Activated T-cell treated with anti-CD3 and anti-CD28 coated beads, Interleukin-2, amount 50 U/mL, for 72 hours (primary cell): Measurements from ENCODE around the gene DUSP22. TPM values are rescaled to one million over a fixed set of nuclear protein-coding genes. Genes with fewer than 3 reads are reported as not detected.

Experiments used
- ATAC-seq, 2 donors: fragments of 150-1000 bp; cut with Tn5 transposase; replicated peaks in 1 of 2; 2 replicates each; pipeline ENCODE4 v1.10.0; 2021; ENCODE audit warnings: moderate library complexity in 2 of 2, mild to moderate bottlenecking in 1 of 2
- DNase-seq, 2 donors: peaks; one replicate each; pipeline ENCODE4 v3.0.0; 2021 to 2022; ENCODE audit warnings: mixed read lengths in 1 of 2
- H3K27ac Mint-ChIP-seq: one replicate; pipeline ENCODE4 v1.8.0; 2022; ENCODE audit warnings: mild to moderate bottlenecking, moderate library complexity, mixed read lengths
- H3K27me3 Mint-ChIP-seq: one replicate; pipeline ENCODE4 v1.8.0; 2022; ENCODE audit warnings: low read depth, mixed read lengths
- H3K36me3 Mint-ChIP-seq, 2 donors: one replicate each; pipeline ENCODE4 v1.8.0; 2022; ENCODE audit warnings: mixed read lengths in 2 of 2, mild to moderate bottlenecking in 1 of 2; ENCODE audit not compliant: insufficient read depth in 2 of 2
- H3K4me1 Mint-ChIP-seq: one replicate; pipeline ENCODE4 v1.8.0; 2022; ENCODE audit warnings: low read depth, mixed read lengths
- H3K4me3 Mint-ChIP-seq, 2 donors: one replicate each; pipeline ENCODE4 v1.8.0; 2022; ENCODE audit warnings: mild to moderate bottlenecking in 2 of 2, mixed read lengths in 2 of 2, moderate library complexity in 2 of 2
- H3K9me3 Mint-ChIP-seq, 2 donors: one replicate each; pipeline ENCODE4 v1.8.0; 2022; ENCODE audit warnings: mixed read lengths in 2 of 2
- total RNA-seq, 2 donors: library from RNA; stranded (reverse); gene quantifications; one replicate each; pipeline ENCODE4 v1.2.3, GENCODE V29; 2022

Gene DUSP22
- total RNA-seq, 2 donors from 2014 or later = 43.6 to 48.6 TPM

DNA sequence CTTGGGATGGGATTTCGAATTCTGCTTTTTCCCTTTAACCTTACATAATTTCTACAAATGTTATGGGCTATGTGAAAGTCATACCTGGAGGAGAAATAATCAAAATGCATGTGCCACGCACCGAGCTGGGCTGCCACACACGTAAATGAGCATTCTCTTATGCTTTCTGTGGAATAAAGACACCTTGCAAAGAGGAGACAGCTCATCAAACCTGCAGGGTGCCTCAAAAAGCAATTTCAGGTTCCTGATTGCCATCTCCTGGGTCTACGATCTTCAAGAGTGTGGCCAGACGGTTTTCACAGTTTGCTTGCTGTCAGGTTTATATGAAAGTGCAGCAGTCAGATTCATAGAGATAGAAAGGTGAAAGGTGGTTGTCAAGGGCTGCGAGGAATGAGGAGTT lies 36.6 kb downstream of the DUSP22 start:
- H3K9me3 Mint-ChIP-seq = no peaks in the 10 kb centered on the region
- no peaks in the 10 kb centered on the region for H3K27me3 Mint-ChIP-seq
- no peak overlapping the region for H3K27ac Mint-ChIP-seq
- DNase-seq (no peak), ATAC-seq (no peak)
- peaks cover 1 to 5% of the 10 kb centered on the region in 2 donors for H3K36me3 Mint-ChIP-seq
- no peak overlapping the region for H3K4me3 Mint-ChIP-seq
- H3K4me1 Mint-ChIP-seq = no peaks in the 10 kb centered on the region

DNA sequence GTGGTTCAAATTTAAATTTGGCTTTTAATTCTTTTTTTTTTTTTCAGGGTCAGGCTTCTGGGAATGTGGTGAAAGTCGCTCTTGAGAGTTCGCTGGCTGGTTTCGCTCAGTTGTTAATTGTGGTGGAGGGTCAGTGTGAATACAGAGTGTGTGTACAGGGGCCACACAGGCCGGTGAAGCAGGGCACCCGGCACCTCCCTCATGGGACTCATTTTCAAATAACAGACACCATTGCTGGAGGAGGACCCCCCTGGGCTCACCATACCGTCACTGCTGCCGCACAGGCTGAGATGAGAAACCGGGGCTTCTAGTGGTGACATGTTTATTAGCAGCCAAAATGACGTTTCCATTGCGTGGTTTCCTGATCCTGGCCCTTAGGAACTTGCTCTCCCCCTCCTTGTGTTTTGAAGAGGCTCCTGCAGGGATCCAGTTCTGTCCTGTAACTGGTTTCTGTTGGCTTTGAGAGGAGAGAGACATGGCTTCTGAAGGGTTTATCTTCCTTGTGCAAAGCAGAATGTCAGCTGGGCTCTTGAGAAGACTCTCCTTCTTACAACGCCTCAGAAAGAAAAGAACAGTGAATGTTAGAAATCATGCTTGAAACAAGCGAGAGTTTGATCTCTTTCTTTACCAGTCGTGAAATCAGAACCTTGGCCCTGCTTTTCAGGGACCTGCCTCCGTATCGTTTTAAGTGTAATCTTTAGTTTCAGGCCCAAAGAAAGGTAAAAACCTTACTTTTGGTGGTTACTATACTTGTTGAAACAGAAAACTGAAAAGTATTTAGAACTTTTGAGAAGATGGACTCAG lies 37.8 kb downstream of the DUSP22 start:
- Mint-ChIP-seq H3K36me3 (peaks cover 1 to 5% of the 10 kb centered on the region in 2 donors), H3K4me1 (no peaks in the 10 kb centered on the region), H3K4me3 (no peak overlapping the region), H3K9me3 (no peaks in the 10 kb centered on the region), H3K27me3 (no peaks in the 10 kb centered on the region), H3K27ac (no peak overlapping the region)
- DNase-seq (no peak), ATAC-seq (no peak)

DNA sequence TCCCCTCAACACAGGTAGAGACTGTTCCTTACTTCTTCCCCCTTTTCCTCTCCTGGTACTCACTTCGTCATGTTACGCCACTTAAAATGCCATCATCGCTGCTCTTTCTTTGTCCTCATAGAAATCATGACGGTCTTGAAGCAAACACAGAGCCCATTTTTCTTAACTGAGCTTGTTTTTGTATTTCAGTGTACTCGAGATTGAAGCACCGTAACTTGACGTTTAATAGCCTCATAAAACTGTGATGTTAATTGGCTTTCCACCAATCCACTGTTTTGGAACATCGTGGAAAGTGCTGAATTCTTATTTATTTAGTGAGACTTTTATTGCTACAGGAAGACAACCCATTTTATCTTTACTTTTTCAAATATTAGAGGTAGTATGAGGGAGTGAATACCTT lies 38.7 kb downstream of the DUSP22 start:
- Mint-ChIP-seq H3K4me3 (no peak overlapping the region), H3K4me1 (no peaks in the 10 kb centered on the region), H3K27ac (no peak overlapping the region), H3K27me3 (no peaks in the 10 kb centered on the region), H3K36me3 (peaks cover 1 to 5% of the 10 kb centered on the region in 2 donors), H3K9me3 (no peaks in the 10 kb centered on the region)
- DNase-seq (no peak), ATAC-seq (no peak)

DNA sequence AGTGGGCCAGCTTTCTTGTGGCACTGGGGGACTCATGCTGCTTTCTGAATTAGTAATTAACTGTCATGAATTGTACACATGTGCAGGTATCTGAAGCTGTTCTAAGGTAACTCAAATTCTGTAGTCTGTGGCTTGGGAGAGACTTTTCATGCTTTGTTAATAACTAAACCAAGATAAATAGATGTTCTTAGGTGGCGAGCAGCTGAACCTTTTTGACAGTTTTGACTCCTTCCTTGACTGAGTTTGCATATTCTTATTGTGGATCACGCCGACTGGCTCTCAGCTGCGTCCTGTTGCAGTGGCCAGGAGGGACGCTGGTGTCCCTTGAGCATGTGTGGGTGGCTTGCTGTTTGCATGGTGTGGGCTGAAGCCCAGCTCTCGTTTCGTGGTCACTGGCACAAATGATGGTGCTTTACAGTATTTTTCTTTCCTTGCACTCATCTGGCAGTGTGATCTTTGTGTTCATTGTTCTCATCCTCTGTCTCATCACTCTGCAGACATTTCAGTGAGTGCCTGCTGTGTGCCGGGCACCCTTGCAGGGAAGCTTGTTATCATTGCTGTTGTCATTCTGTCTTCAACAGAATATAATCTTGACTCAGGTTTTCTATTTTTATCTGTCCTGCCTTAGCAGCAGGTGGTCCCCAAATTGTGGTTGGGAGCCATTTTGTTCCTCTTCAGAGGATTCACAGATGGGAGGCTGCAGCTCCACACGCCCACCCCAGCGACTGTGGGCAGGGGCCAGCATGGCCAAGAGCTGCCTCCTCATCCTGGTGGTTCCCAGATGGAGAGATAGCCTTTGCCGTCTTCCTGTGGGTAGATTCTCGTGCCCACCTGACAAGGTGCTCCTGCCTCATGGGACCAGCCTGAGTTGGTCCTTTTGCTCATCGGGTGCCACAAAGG lies 39.6 kb downstream of the DUSP22 start:
- H3K27ac Mint-ChIP-seq = no peak overlapping the region

DNA sequence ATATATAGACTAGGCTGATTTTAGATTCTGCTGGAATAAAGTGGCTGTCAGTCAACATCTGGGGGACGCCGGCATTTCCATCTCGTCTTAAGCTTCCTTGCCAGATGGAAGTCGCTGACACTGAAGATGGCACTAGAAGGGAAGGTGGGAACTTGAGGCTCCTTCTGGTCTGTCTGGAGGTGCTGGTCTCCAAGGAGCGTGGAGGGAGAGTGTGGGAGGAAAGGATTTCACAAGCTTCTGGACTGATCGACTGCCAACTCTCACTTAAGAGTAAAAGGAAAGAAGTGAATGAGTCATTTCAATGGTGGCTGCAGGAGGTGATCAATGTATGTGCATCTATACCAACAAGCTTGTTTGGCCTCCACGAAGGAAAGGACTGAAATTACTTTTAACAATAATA lies 40.4 kb downstream of the DUSP22 start:
- Mint-ChIP-seq H3K4me3 (no peak overlapping the region), H3K4me1 (peaks cover 16% of the 10 kb centered on the region), H3K27me3 (no peaks in the 10 kb centered on the region), H3K36me3 (peaks cover 0 to 1% of the 10 kb centered on the region in 2 donors), H3K27ac (no peak overlapping the region), H3K9me3 (no peaks in the 10 kb centered on the region)
- ATAC-seq (peak in 1 of 2 donors; percentile 16), DNase-seq (no peak)

More for the DNA sequence above, 39.6 kb downstream of the DUSP22 start:
- Mint-ChIP-seq H3K27me3 (no peaks in the 10 kb centered on the region), H3K9me3 (no peaks in the 10 kb centered on the region), H3K4me3 (no peak overlapping the region), H3K36me3 (peaks cover 0 to 1% of the 10 kb centered on the region in 2 donors), H3K4me1 (peaks cover 8% of the 10 kb centered on the region)
- DNase-seq (no peak), ATAC-seq (peak; percentile 19 to 29)

DNA sequence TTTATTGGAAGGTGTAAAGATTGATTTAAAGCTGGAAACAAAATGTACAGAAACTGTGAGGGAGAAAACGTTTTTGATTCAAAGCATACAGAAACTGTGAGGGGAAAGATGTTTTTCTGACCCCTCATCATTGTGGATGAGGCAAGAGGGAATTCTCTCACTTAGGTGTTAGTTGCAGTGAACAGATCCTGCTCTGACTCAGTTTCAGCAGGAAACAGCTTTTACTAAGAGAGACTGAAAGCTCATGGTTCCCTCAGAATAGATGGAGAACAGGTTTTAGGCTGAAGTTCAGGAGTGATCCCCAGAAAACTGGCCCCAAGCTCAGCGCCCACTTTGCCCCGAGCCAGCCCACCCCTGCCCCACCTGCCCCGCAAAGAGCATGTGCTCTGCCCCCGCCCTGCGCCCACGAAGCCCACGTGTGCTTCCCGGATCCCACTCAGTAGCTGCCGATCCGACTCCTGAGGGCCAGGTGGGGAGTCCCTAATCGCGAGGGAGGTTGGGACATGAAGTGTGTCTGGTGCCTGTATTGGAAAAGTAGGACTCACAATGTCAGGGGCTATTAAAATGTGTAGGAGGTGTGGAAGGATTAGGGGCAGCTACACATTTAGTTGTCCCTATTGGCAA lies 41.2 kb downstream of the DUSP22 start:
- Mint-ChIP-seq H3K27me3 (peaks cover 5% of the 10 kb centered on the region), H3K9me3 (no peaks in the 10 kb centered on the region), H3K27ac (no peak overlapping the region), H3K4me1 (peaks cover 22% of the 10 kb centered on the region), H3K36me3 (no peaks in the 10 kb centered on the region), H3K4me3 (no peak overlapping the region)
- DNase-seq = no peak
- no peak for ATAC-seq

DNA sequence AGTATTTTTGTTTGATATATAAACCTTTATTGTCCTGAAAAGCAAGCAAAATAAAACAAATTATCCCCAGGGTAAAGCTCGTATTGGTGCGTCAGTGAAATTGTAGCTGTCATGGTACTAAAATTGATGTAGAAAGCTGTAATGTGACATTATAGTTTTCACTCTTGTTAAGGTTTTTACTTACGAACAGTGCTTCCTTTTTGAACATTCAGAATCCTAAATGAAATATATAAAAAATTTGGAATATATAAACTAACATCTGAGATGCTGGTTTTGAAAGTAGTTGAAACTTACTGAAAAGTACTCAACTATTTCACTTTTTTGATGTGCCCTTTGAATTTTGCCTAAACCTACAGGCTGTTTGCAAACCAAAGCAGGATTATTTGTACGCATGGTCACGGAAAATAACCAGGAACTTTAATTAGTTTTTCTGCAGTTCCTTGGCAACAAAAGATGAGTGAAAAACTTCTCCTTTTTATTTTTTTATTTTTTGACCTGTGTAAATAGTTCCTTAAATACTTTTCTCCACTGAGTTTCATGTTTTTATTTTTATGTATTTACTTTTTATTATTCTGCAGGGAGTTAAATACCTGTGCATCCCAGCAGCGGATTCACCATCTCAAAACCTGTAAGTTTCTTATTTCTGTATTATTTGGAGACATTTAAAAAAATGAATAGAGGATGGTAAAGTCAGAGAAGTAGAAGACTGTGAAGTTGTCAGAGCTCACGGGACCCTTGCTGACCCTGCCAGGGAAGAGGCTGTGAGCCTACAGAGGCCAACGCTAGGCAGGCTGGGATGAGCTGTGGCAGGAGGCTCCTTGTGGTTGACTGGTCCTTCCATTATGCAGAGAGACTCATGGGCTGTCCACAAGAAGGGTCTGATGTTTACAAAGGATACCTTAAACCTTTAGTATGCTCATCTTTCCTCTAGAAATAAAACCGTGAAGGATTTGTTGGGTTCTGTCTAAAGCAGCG lies 42.5 kb downstream of the DUSP22 start:
- no peak overlapping the region for H3K4me3 Mint-ChIP-seq
- no peaks in the 10 kb centered on the region for H3K36me3 Mint-ChIP-seq
- H3K9me3 Mint-ChIP-seq = no peaks in the 10 kb centered on the region
- H3K27ac Mint-ChIP-seq = no peak overlapping the region
- no peak for DNase-seq
- peaks cover 35% of the 10 kb centered on the region for H3K4me1 Mint-ChIP-seq
- H3K27me3 Mint-ChIP-seq = peaks cover 5% of the 10 kb centered on the region
- no peak for ATAC-seq

DNA sequence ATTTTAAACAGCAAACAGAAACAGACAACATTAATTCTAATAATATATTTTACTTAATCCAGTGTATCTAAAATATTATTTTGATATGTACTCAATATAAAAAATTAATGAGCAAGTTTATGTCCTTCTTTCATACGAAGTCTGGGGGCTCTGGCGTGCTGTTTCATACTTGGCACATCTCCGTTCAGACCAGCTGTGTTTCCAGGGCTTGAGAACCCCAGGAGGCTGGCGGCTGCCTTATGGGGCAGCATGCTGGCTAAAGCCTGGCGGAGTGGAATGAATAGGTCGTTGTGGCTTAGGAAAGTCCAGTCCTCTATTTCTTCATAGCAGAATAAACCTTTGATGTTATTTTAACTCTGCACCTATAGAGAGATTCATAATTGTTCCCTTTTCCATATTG lies 43.3 kb downstream of the DUSP22 start:
- no peak for DNase-seq
- Mint-ChIP-seq H3K9me3 (no peaks in the 10 kb centered on the region), H3K27me3 (peaks cover 5% of the 10 kb centered on the region), H3K4me3 (no peak overlapping the region), H3K27ac (no peak overlapping the region), H3K4me1 (peaks cover 42% of the 10 kb centered on the region), H3K36me3 (no peaks in the 10 kb centered on the region)
- no peak for ATAC-seq

DNA sequence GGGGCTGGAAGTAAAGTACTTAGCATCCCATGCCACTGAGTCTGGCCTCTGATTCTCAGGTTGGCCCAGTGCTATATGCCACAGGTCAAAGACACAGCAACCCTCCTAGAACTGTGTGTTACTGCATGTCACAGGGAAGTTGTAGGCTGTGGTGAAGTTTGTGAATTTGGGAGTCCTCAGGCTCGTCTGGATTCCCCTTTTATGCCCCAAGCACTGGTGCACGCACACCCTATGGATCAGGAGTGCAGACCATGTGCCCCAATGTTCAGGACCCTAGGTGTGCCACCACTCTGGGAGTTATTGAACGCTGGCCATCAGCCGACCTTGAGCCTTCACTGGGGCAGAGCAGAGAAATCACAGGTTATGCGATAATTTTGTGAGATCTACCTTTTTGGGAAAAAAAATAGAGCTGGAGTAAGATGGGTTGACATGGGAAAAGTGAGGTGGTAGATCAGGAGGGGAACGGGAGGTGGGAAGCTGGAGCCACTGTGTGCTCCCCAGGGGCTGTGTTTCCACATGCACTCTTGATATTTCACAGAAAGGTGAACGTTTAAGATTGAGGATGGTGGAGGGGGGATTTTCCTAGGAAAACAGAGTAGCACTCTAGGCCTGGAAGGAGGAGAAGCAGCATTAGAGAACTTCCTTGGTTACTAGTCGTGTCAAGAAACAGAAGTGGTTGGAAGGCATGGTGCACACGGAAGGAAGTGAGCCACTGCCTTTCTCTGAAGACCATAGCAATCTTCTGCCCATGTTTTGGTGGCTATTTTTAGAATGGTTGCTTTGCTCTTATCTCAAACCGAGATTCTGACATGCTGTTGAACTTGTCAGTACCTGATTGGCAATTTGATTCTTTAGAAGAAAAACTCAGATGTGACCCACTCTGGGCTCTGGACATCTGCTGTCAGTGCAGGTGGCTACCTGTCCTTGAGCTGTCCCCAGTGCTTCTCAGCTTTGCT lies 44.1 kb downstream of the DUSP22 start:
- no peak for DNase-seq
- Mint-ChIP-seq H3K4me1 (peaks cover 49% of the 10 kb centered on the region), H3K36me3 (peaks cover 0 to under 1% of the 10 kb centered on the region in 2 donors), H3K4me3 (peak overlapping the region; percentile 24 to 43), H3K9me3 (no peaks in the 10 kb centered on the region), H3K27ac (no peak overlapping the region), H3K27me3 (peaks cover 5% of the 10 kb centered on the region)
- ATAC-seq = peak; percentile 19 to 41

DNA sequence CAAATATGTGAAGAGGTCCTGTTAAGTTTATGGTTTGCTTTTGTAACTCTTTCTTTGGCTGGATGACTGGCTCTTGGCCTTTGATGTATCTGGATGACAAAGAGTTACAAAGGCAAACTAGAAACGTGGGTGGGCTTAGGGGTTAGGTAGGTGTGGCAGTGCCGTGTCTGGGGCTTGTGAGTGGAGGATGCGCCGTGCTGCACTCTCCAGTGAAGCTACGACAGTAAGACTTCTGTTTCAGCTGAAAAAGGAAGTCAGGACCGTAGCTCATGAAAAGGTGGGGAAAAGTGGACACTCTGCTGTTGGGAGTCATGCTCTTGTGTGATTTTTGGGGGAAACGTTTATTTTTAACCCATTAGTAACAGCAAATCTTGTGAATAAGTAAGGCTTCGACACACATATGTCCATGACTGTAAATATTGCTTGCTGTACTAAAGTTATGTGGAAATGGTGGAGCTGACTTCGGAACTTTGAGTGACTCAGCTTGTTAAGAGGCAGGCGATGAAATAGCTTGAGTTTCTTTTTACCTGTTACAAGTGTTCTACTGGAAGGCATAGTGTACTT lies 45.6 kb downstream of the DUSP22 start:
- peaks cover 5% of the 10 kb centered on the region for H3K27me3 Mint-ChIP-seq
- H3K9me3 Mint-ChIP-seq = no peaks in the 10 kb centered on the region
- peaks cover 0 to 4% of the 10 kb centered on the region in 2 donors for H3K36me3 Mint-ChIP-seq
- H3K27ac Mint-ChIP-seq = peak overlapping the region; percentile 2
- H3K4me1 Mint-ChIP-seq = peaks cover 58% of the 10 kb centered on the region
- H3K4me3 Mint-ChIP-seq = peak overlapping the region; percentile 66 to 73
- DNase-seq (peak; percentile 39 to 53), ATAC-seq (peak; percentile 59 to 65)

DNA sequence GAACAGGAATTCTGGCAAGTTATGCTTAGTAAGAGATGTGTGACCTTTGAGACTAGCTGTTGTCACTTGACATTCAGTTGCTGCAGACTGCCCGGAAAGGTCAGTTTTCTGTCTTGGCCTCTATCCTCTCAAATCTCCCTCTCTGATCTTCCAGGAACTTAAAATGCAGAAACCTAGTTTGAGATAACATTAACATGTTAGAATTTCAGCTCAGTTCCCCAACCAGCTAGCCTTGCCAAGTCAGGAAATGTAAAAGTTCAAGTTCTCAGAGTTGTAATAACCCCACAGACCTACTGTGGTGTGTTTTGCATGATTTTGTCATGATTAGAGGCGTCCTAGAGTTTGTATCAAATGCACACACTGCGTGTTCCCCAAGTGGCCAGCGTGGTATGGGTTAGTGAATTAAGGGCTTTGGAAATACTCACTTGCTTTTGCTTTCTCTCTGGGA lies 46.6 kb downstream of the DUSP22 start:
- ATAC-seq (peak; percentile 23 to 30), DNase-seq (no peak)
- Mint-ChIP-seq H3K9me3 (no peaks in the 10 kb centered on the region), H3K27me3 (peaks cover 5% of the 10 kb centered on the region), H3K36me3 (peaks cover 0 to 4% of the 10 kb centered on the region in 2 donors), H3K27ac (no peak overlapping the region), H3K4me3 (peak overlapping the region; percentile 45 to 60), H3K4me1 (peaks cover 58% of the 10 kb centered on the region)
